Tongue (tissue), 2 donors: ENCODE data around the gene FLRT3. TPM values are rescaled to one million over a fixed set of nuclear protein-coding genes. Genes with fewer than 3 reads are reported as not detected.

Experiments
- DNase-seq: peaks from one replicate; pipeline ENCODE4 v3.0.0-alpha.2; 2015
- total RNA-seq: library from RNA; depleted of rRNA; stranded (reverse); fragments of >200 nt; gene quantifications from one replicate; pipeline ENCODE4 v1.2.3, GENCODE V29; 2014

FLRT3 gene
- 12.9 TPM for total RNA-seq

DNA sequence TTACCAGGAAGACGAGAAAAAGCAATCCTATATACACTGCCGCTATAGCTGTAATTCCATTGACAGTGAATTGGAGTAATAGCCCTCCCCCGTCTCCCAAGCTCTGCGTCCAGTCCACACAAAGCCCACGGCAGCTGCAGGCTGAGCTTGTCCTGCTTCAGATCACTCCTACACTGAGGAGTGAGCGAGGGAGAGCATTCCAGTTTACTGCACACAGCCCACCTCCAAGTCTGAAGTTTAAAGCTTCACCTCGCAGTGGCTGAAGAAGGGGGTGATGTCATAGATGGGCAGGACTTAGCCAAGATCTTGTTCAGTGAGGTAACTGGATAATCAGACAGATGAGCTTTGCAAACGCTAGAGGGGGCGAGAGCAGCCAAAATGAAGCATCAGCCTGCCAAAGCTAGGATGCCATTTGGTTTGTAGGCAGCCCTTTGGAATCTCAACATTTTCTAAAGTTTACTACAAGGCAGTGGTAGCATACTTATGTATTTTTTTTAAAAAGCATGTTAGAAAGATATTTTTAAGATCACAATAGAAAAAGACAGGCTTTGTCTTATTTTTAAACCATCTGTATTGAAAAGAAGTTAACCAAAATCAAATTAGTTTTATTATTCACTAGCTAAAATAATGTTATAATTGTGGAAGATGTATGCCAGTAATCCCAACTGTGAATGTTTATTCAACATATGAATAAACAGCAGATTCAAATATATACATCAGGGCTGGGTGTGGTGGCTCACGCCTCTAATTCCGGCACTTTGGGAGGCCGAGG is at the start of gene FLRT3:
TSS of gene FLRT3 (minus strand) at position 213 of the 772 bp plus-strand sequence. CDS start 10,106 bp downstream, outside the sequence.
- DNase-seq = peak; percentile 98

- DNase-seq = no peak
Observed at GRCh38 chr20:14386726-14387125, 49.3 kb upstream of the FLRT3 start.

GRCh38 chr20:14385176-14385740 is 47.8 kb upstream of the FLRT3 start:
- DNase-seq = no peak

DNA sequence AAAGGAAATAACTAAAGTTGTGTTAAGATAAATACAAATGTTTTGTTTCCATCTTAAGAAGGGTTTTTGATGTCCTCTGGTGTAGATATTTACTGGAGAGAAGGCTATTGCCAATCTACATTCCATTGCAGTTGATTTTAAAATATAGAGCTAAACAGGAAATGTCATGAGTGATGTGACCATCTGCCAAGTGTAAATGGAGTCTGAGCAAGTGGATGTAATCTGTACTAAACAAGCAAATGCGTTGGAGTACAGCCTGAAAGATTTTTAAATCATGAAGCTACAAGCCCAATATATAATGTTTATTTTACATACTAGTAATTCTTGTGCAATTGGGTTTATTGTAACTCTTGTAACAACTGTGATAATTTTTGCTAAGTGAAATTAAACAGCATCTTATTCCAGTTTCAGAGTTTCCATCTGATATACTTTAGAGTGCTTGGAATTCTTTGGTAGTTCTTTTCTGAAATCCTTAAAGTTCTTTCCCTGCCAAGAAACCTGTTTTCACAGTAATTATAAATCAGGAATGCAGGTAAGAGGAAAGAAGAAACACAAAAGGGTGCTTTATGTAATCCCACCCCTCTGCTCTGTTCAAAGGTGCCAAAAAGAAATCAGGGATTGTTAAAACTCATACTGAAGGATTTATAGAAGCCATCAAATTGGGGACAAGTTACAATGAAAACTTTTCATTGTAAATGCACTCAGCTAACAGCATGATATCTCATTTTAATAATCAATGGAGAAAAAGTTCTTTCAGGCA is 47.2 kb upstream of the FLRT3 start:
- DNase-seq = peak; percentile 53

DNA sequence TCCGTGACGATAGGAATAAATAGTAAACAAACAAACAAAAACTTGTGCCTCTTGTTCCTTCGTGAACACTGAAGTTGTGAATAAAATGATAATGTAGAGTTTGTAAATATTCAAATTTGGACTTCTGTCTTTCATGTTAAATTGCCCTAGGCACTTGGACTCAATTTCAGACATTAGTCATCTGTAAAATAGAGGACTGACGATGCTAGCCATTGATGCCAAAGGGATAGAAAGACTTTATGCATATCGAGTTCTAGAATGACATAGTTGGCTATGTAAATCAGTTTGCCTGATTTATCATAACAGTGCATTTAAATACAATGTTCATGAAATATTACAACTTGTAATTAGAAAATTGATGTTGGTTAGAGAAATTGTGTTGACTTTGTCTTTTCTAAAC is 45.9 kb upstream of the FLRT3 start:
- peak; percentile 4 for DNase-seq

- DNase-seq = no peak
Observed at GRCh38 chr20:14378326-14378725, 40.9 kb upstream of the FLRT3 start.

GRCh38 chr20:14375416-14375985 is 38.1 kb upstream of the FLRT3 start:
- DNase-seq = peak; percentile 15

DNA sequence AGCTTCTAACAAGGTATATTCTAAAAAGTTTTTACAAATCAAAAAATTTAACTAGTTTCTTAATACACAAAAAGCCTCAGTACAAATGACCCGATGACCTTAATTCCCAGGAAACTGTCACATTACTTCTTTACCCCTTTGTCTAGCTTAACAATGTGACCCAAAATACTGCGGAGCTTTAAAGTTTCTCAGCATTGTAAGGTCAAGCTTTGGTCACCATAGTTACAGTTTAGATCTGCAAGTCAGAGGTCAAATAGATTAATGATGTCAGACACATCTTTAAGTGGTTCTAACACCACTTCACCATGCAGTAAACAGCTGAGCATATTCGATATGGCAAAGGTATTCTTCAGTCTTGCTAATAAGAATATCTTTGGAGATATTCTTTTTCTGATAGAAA is 36.8 kb upstream of the FLRT3 start:
- DNase-seq = no peak

DNA sequence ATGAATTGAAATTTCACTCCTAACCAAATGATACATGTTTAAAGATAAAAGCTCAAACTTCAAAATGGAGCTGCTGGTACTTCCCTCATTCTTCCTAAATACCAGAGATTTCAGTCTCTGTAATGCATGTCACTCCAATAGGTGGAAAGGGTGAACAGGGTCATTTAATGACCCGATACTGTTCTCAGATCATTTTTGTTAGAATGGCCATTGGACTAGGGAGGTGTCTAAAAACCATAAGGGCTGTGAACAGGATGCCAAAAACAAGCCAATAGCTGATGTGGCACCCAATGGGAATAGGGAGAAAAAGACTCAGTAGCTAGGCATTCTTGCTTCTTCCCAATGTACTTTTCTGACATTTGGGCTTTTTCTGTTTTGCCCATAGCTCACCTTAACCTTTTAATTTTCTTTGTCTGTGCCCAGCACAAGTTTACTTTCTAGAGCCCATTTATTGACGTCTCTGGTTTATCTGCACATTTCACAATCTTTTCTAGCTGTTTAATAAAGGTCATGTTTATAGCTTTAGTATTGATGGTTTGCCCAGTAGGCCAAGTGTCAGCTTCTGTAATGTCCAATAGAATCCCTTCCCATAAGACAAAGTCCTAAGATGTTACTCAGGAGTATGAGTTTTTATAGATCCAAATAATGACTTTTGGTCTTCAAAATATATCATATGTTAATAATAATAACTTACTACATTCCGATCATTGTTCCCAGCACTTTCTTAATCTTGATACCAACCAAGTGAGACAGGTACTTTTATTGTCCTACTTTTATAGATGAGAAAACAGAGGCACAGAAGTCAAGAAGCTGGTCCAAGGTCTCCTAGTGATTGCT is 24.3 kb upstream of the FLRT3 start:
- DNase-seq = no peak

DNA sequence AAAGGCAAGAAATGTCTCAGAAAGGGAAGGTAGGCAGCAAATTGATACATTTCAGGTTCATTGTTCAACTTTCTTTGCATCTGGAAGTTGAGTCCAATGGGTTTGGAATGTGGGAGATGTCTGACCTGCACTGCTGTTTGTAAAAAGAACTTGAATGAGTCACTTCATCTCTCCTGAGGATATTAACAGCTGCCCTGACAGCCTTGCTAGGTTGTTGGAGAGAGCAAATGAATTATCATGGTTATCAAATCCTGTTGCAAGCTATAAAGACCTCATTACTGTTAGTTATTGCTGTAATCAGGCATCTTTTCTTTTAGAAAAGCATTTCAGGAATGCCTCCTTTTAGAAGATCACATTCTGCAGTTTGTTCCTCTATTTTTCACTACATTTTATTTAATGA is 23.0 kb upstream of the FLRT3 start:
- DNase-seq = peak; percentile 35

- DNase-seq = no peak
Observed at GRCh38 chr20:14355791-14356190, 18.4 kb upstream of the FLRT3 start.

GRCh38 chr20:14344746-14345145 is 7.3 kb upstream of the FLRT3 start:
- DNase-seq = peak; percentile 29

DNA sequence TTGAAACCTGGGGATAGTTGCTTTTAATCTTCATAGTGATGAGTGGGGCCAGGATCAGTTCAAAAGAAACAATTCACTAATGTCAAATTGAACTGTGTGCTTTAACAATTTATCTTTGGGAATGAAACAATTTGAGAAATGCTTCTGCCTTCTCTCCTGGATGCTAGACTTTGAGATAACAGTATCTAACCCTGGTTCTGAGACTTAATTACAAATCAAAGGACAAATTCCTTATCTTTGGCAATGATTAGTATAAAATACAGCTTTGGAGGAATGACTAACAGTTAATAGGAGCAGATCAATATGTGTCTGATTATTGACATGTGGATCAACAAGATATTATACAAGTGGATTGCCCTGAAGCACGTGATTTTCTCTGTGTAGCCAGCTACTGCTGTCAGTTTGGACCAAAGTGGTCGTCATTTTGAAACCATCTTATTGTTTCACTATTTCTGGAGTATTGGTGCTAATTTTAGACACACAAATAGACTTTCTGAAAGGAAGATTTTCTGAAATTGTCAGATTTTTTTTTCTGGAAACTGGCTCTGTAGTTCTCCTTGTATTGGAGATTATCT is 6.2 kb upstream of the FLRT3 start:
- no peak for DNase-seq

- DNase-seq = no peak
Observed at GRCh38 chr20:14342918-14343317, 5.5 kb upstream of the FLRT3 start.

GRCh38 chr20:14341801-14342200 is 4.4 kb upstream of the FLRT3 start:
- DNase-seq = peak; percentile 27

DNA sequence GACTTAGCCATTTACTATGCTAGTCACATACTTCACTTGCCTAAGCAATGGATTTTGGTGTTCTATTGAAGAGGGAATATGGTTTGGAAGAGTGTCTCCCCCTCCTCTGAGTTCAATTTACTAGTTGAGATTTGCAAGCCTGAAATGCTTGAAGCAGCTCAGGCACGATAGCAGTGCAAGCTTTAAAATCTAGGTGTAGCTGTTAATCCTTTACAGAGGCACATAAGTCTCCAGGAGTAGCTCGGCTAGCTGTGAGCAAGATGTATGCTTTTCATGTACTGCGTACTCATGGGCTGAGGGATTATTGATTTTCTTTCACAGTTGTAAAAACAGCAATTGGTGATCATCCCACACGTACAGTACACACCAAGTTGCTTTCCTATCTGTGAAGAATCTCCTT is 726 bp downstream of the FLRT3 start:
- DNase-seq = peak; percentile 77

DNA sequence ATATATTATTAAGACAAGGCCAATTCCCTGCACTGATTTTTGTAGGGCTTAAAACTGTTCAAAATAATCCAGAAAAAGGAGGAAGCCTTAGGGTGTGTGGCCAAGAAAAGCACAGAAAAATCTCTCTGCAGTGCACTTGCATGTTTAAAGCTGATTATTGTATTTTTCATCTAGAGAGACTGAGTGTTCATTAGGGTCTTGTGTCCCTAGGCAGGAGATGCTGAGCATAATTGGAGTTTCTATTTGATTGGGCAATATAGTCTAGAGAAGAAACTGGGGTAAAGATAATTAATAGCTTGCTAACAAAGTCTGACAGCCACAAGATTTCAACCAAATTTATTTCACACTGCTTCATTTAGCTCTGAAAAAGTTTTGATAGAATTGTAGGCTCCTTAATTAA is 2.4 kb downstream of the FLRT3 start:
- DNase-seq = peak; percentile 37

- DNase-seq = peak; percentile 93
Observed at GRCh38 chr20:14334306-14334930, 3.0 kb downstream of the FLRT3 start.

DNA sequence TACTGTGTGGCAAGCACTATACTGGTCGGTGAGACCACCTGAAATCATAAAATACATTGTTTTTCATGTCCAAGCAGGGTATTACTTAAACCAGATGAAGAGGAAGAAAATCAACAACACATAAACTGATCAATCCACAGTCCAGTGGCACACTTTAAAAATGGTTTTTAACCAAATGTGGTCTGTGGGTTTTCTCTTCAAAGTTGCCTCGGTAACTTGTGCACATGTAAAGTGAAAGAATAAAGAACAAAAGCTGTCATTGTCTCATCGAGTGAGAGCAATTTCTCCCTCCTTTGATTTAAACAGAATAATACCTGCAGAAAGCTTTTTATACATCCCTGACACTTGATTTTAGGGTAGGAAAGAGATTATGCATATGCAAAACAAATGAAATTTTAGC is 3.7 kb downstream of the FLRT3 start:
- DNase-seq = peak; percentile 37

DNA sequence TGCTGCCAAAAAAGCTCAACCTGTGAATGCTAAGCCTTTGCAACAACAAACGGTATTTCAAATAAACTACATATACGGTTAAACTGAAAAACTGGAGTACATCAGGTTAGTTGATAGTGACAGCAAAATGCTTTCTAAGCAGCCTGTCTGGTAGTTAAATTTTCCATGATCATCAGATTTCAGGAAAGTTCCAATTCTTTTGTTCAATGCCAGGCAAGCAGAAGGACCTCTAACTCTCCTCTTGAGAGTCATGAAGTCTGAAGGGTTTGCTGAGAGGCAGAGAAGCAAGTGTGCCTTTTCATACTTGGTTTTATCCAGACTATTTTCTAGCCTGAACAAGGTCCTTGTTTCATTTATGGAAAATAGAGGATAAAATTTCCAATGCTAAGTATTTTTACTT is 4.5 kb downstream of the FLRT3 start:
- peak; percentile 50 for DNase-seq

DNA sequence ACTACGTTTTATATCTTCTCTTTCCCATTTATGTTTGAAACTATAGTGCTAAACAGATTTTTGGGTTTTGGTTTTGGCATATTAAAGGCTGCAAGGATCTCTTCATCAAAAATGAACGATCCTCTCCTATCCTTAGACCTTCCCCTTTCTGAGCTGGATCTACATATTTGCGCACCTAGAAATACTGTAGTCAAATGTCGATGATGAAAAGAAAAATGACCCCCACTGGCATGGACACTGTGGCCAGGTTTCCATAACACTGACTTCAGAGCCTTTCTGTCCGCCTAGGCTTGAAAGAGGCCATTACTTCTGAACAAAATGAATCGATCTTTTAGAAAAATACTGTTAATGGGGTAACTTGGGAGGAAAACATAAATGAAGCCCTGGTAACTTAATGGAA is 5.8 kb downstream of the FLRT3 start:
- peak; percentile 20 for DNase-seq
